A549 (cell line): ENCODE results near the gene SLC16A5. TPM values are rescaled to one million over a fixed set of nuclear protein-coding genes. Genes with fewer than 3 reads are reported as not detected.
A peak's percentile ranks its signal among the peaks of the same experiment; 100 is the strongest.

ENCODE experiments used
- ATAC-seq, 2 experiments: fragments of 200-7000 bp in 1 of 2; fragments of >200 bp in 1 of 2; cut with Nextera tagmentation in 1 of 2; cut with Tn5 transposase in 1 of 2; 3 replicates each; pipeline versions ENCODE4 v1.8.0 to v1.9.1; 2018 to 2020; ENCODE audit warnings: mild to moderate bottlenecking in 1 of 2, moderate library complexity in 1 of 2
- CTCF ChIA-PET: fragments of 300-600 bp; sonication (Branson Sonifier 250); formaldehyde crosslinking; extraction: SDS; loops from one replicate; lab custom pipeline; 2021; ENCODE audit warnings: antibody characterized with exemption, inconsistent platforms; lab: Yijun Ruan, JAX
- POLR2A ChIA-PET: fragments of 350-600 bp; formaldehyde crosslinking; extraction: SDS; loops from one replicate; lab custom pipeline; 2021; ENCODE audit warnings: antibody characterized with exemption, inconsistent platforms; lab: Yijun Ruan, JAX
- DNase-seq, 2 experiments: peaks; one replicate each; pipeline versions ENCODE4 v3.0.0 to v3.0.0-alpha.2; 2011 to 2016; ENCODE audit warnings: low read depth in 1 of 2, low spot score in 1 of 2
- FAIRE-seq: peaks from 2 replicates; lab custom pipeline; 2011; peaks lifted over from hg19 to GRCh38; lab: Jason Lieb, UNC
- H3K27ac ChIP-seq, 2 experiments: fragments of >200 bp; sonication (Bioruptor Twin); formaldehyde crosslinking; 3 replicates each; pipeline ENCODE4 v1.5.1; 2016 to 2017
- H3K4me1 ChIP-seq: fragments of >200 bp; sonication (Bioruptor Twin); formaldehyde crosslinking; 3 replicates; pipeline ENCODE4 v1.6.1; 2016
- H3K4me2 ChIP-seq: fragments of >200 bp; sonication (Bioruptor Twin); formaldehyde crosslinking; 3 replicates; pipeline ENCODE4 v1.6.1; 2016
- H3K4me3 ChIP-seq: fragments of >200 bp; sonication (Bioruptor Twin); formaldehyde crosslinking; 3 replicates; pipeline ENCODE4 v1.5.1; 2016
- H3K9me3 ChIP-seq: fragments of >200 bp; sonication (Bioruptor Twin); formaldehyde crosslinking; 3 replicates; pipeline ENCODE4 v1.6.1; 2016
- CBX8 ChIP-seq: fragments of 200-600 bp; sonication (generic); IDR thresholded peaks from 2 replicates; pipeline ENCODE4 v1.6.1; 2016
- CHD4 ChIP-seq: fragments of 200-600 bp; sonication (generic); IDR thresholded peaks from 2 replicates; pipeline ENCODE4 v1.6.1; 2016; ENCODE audit warnings: antibody characterized with exemption, mild to moderate bottlenecking, borderline replicate concordance
- EHF ChIP-seq: fragments of 250-450 bp; sonication (Bioruptor Pico); IDR thresholded peaks from 2 replicates; pipeline ENCODE4 v1.5.0; 2020; ENCODE audit warnings: mild to moderate bottlenecking
- EHMT2 ChIP-seq: fragments of 200-600 bp; sonication (generic); IDR thresholded peaks from 2 replicates; pipeline ENCODE4 v1.6.1; 2016; ENCODE audit warnings: antibody characterized with exemption, low read depth, mild to moderate bottlenecking, moderate library complexity
- ESRRA ChIP-seq: fragments of 150-350 bp; IDR thresholded peaks from 2 replicates; pipeline ENCODE4 v1.6.1; 2014; ENCODE audit warnings: mild to moderate bottlenecking, low read length, borderline replicate concordance
- FOSL2 ChIP-seq, 2 experiments: fragments of 450-650 bp in 1 of 2; fragments of >200 bp in 1 of 2; sonication (Bioruptor Twin) in 1 of 2; formaldehyde crosslinking; IDR thresholded peaks; 2 replicates each; pipeline versions ENCODE4 v1.5.0 to v1.6.1; 2016 to 2020; ENCODE audit warnings: mild to moderate bottlenecking in 1 of 2, moderate library complexity in 1 of 2
- HOXA7 ChIP-seq: fragments of 250-450 bp; sonication (Bioruptor Pico); IDR thresholded peaks from 2 replicates; pipeline ENCODE4 v1.5.0; 2020; ENCODE audit warnings: mild to moderate bottlenecking, moderate library complexity
- HOXB5 ChIP-seq: fragments of 250-450 bp; sonication (Bioruptor Pico); IDR thresholded peaks from 2 replicates; pipeline ENCODE4 v1.5.0; 2020; ENCODE audit warnings: mild to moderate bottlenecking, moderate library complexity
- JUN ChIP-seq, 2 experiments: fragments of >200 bp; sonication (Bioruptor Twin); formaldehyde crosslinking; IDR thresholded peaks; 2 replicates in 1 of 2; 3 replicates in 1 of 2; pipeline ENCODE4 v1.6.1; 2016 to 2017
- JUNB ChIP-seq: fragments of >200 bp; sonication (Bioruptor Twin); formaldehyde crosslinking; IDR thresholded peaks from 2 replicates; pipeline ENCODE4 v1.6.1; 2016
- NPAS2 ChIP-seq: fragments of 250-450 bp; sonication (Bioruptor Pico); IDR thresholded peaks from 2 replicates; pipeline ENCODE4 v1.8.0; 2022; ENCODE audit warnings: mild to moderate bottlenecking, moderate library complexity, borderline replicate concordance
- NR3C1 ChIP-seq: fragments of >200 bp; sonication (Bioruptor Twin); formaldehyde crosslinking; IDR thresholded peaks from 3 replicates; pipeline ENCODE4 v1.6.1; 2017
- POLR2A ChIP-seq: IDR thresholded peaks from 2 replicates; pipeline ENCODE4 v1.6.1; 2012; ENCODE audit warnings: mild to moderate bottlenecking, low read length
- POLR2AphosphoS2 ChIP-seq: conservative IDR thresholded peaks from 2 replicates; pipeline ENCODE4 v1.6.1; 2012; ENCODE audit warnings: low read length, improper control_type of control experiment, inconsistent platforms
- RAD21 ChIP-seq, 2 experiments: fragments of >200 bp in 1 of 2; sonication (Bioruptor Twin) in 1 of 2; formaldehyde crosslinking in 1 of 2; IDR thresholded peaks in 1 of 2; conservative IDR thresholded peaks in 1 of 2; 2 replicates in 1 of 2; 3 replicates in 1 of 2; pipeline ENCODE4 v1.6.1; 2012 to 2018; ENCODE audit warnings: inconsistent platforms in 1 of 2
- RFX5 ChIP-seq: fragments of 450-650 bp; IDR thresholded peaks from 2 replicates; pipeline ENCODE4 v1.7.1; 2014; ENCODE audit warnings: antibody characterized with exemption, mild to moderate bottlenecking, moderate library complexity
- RNF2 ChIP-seq: fragments of 200-600 bp; sonication (generic); IDR thresholded peaks from 2 replicates; pipeline ENCODE4 v1.6.1; 2016; ENCODE audit warnings: low read depth, mild to moderate bottlenecking, antibody characterized with exemption, moderate library complexity, borderline replicate concordance
- SREBF2 ChIP-seq: fragments of 450-650 bp; IDR thresholded peaks from 2 replicates; pipeline ENCODE4 v1.6.1; 2014; ENCODE audit warnings: mild to moderate bottlenecking, moderate library complexity
- ZC3H11A ChIP-seq: fragments of 450-650 bp; IDR thresholded peaks from 2 replicates; pipeline ENCODE4 v1.6.1; 2014; ENCODE audit warnings: antibody characterized with exemption, mild to moderate bottlenecking
- ZSCAN20 ChIP-seq: fragments of 250-450 bp; sonication (Bioruptor Pico); IDR thresholded peaks from 2 replicates; pipeline ENCODE4 v1.8.0; 2022; ENCODE audit warnings: mild to moderate bottlenecking, moderate library complexity
- WGBS: methylation state at CpG from one replicate; pipeline ENCODE4 v1.1.6; 2017; ENCODE audit errors: missing lambda C conversion rate; 5-methylcytosine and 5-hydroxymethylcytosine counted together
- polyA plus RNA-seq, 4 experiments: library from polyadenylated mRNA; depleted of rRNA in 3 of 4; stranded (reverse); fragments of >200 nt; fragmentation: RNase III in 1 of 4; extraction: RNeasy Plus Mini Kit Qiagen cat#74134 plus additional on column Dnase treatment in 1 of 4; gene quantifications; 2 replicates in 3 of 4; 3 replicates in 1 of 4; pipeline ENCODE4 v1.2.3, GENCODE V29; 2011 to 2017
- TF ChIP-seq, protein P1 (sequence below): fragments of >200 bp; sonication (Bioruptor Twin); formaldehyde crosslinking; IDR thresholded peaks from 3 replicates; pipeline ENCODE4 v1.6.1; 2016
- TF ChIP-seq, protein P2 (sequence below): fragments of >200 bp; sonication (Bioruptor Twin); formaldehyde crosslinking; IDR thresholded peaks from 2 replicates; pipeline ENCODE4 v1.6.1; 2016
- TF ChIP-seq, protein P3 (sequence below): fragments of 450-650 bp; IDR thresholded peaks from 2 replicates; pipeline ENCODE4 v1.6.1; 2014; ENCODE audit warnings: antibody characterized with exemption

Gene SLC16A5
- polyA plus RNA-seq, 2 of the 4 experiments (the other 2 are of a cell fraction): 19.0 to 27.2 TPM

DNA sequence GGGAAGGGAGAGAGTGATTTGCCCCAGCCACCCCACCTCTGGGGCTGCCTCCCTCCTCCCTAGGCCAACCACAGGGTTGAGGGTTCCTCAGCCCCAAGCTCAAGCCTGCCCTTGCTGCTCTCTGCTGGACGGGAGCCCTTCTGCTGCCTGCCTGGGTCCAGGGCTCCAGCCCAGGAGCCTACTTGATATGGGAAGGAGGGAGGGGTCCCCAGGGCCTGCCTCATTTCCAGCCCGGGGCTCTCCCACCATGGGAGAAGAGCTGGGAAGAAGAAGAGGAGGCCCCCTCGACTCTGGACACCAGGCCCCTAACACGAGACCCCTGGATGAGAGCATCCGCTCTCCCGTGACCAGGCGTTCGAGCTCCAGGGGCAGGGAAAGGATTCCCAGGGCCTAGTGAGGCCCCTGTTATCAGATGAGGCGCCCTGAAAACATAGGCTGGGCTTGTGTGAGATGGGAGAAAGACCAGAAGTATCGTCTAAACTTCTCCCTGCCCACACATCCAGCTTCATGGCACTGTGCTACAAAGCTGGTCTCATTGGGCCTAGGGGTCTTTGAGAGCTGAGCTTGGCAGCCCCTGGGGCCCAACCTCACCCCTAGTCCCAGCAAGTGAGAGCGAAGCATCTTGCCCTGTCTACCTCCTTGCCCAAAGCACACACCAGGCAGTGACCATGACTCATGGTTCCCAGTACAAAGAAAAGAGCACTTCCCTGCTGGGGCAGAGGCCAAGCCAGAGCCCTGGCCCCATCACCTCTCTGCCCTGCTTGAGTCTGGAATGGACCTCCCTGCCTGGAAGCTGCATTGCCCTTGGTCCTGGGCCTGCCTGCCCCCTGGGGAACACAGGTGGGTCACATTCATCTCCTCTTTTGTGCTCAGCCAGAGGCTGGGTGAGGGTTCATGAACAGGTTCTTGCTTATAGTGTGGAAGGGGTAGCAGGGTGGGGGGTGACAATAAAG, 987 bp downstream of the SLC16A5 start:
- TF ChIP-seq EHMT2 (no peak), HOXA7 (CRISPR knock-in tag) (0 out of 2 replicates have a peak, but pooled peaks have one; percentile 26), CHD4 (no peak), ZC3H11A (no peak), RFX5 (no peak), ESRRA (no peak), NPAS2 (CRISPR knock-in tag) (no peak), NR3C1 (no peak), JUNB (0 out of 2 replicates have a peak, but pooled peaks have one; percentile 20), ZSCAN20 (CRISPR knock-in tag) (no peak), SREBF2 (no peak), POLR2A (peak; percentile 47; the same call in 1 of the 2 replicates), RAD21 (conservative IDR thresholded peaks at IDR 0.05 in 1 of 2, IDR thresholded peaks at IDR 0.05 in 1 of 2) (0 out of 5 replicates have a peak, but pooled peaks of 1 of the 2 experiments have one; percentile 4), JUN (IDR thresholded peaks at IDR 0.05) (no peak), RNF2 (no peak), HOXB5 (CRISPR knock-in tag) (peak; percentile 11; the same call in 1 of the 2 replicates), FOSL2 (IDR thresholded peaks at IDR 0.05) (no peak), FOSL2 (CRISPR knock-in tag; IDR thresholded peaks at IDR 0.05) (peak; percentile 92), CBX8 (no peak), POLR2AphosphoS2 (no peak), EHF (CRISPR knock-in tag) (no peak; the same call in none of the 2 replicates)
- TF ChIP-seq, protein P1, sequence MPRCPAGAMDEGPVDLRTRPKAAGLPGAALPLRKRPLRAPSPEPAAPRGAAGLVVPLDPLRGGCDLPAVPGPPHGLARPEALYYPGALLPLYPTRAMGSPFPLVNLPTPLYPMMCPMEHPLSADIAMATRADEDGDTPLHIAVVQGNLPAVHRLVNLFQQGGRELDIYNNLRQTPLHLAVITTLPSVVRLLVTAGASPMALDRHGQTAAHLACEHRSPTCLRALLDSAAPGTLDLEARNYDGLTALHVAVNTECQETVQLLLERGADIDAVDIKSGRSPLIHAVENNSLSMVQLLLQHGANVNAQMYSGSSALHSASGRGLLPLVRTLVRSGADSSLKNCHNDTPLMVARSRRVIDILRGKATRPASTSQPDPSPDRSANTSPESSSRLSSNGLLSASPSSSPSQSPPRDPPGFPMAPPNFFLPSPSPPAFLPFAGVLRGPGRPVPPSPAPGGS: no peak
- TF ChIP-seq, protein P2, sequence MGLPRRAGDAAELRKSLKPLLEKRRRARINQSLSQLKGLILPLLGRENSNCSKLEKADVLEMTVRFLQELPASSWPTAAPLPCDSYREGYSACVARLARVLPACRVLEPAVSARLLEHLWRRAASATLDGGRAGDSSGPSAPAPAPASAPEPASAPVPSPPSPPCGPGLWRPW: no peak
- TF ChIP-seq, protein P3, sequence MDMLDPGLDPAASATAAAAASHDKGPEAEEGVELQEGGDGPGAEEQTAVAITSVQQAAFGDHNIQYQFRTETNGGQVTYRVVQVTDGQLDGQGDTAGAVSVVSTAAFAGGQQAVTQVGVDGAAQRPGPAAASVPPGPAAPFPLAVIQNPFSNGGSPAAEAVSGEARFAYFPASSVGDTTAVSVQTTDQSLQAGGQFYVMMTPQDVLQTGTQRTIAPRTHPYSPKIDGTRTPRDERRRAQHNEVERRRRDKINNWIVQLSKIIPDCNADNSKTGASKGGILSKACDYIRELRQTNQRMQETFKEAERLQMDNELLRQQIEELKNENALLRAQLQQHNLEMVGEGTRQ: no peak
- Histone ChIP-seq H3K9me3 (no peaks in the 10 kb centered on the region), H3K27ac (peak overlapping the region; percentile 95 to 96), H3K4me3 (peak overlapping the region; percentile 67), H3K4me1 (peaks cover 84% of the 10 kb centered on the region), H3K4me2 (peak overlapping the region; percentile 92)
- peak; percentile 77 to 79 for DNase-seq
- FAIRE-seq: peak; percentile 32
- peak; percentile 42 to 64 for ATAC-seq
- POLR2A ChIA-PET: interaction anchor here (0.5 to 2.8 kb wide), 18 partner anchors 8 to 414 kb away, joined by 3 to 35 read pairs (median 8); partner anchors contain the start of genes FDXR, HID1, MRPL58 and SLC25A19
- CTCF ChIA-PET: interaction anchor here (1.0 to 81.8 kb wide), 10 partner anchors 10 to 182 kb away, joined by 3 to 3429 read pairs (median 7); partner anchors contain the start of genes ARMC7, KCTD2, MIF4GD and NT5C
- WGBS: 20% methylated on average over 11 of the region's 11 CpGs
